Spleen (tissue), 7 donors: ENCODE results near the gene RPS27.

Experiments used
- CTCF ChIP-seq, 11 experiments: fragments of 200-600 bp in 7 of 11; fragments of 450-650 bp in 4 of 11; sonication (generic) in 4 of 11; IDR thresholded peaks in 8 of 11; conservative IDR thresholded peaks in 3 of 11; 1 replicate in 7 of 11; 2 replicates in 4 of 11; pipeline versions ENCODE4 v1.4.0 to v1.8.0; 2016 to 2021; ENCODE audit warnings: antibody characterized with exemption in 11 of 11, inconsistent platforms in 4 of 11, mild to moderate bottlenecking in 1 of 11
- POLR2AphosphoS5 ChIP-seq, 3 donors: sonication (generic); formaldehyde crosslinking; IDR thresholded peaks; one replicate each; pipeline ENCODE4 v1.5.1; 2017; ENCODE audit warnings: antibody characterized with exemption in 3 of 3
- donor health status: DM: no; HTN: no; CAD: no; lungs with moderate emphysema.
- donor health status: DM: no; HTN: no; CAD: no.
- donor health status: DM: no; HTN: no; CAD: no.

GRCh38 chr1:153968000-153968363 lies 22.6 kb upstream of the RPS27 start:
- TF ChIP-seq CTCF (IDR thresholded peaks at IDR 0.05 in 8 of 11, conservative IDR thresholded peaks at IDR 0.05 in 3 of 11) (no peak), POLR2AphosphoS5 (IDR thresholded peaks at IDR 0.05) (no peak)
